CD14-positive monocyte (primary cell): ENCODE data around the gene GAR1. TPM values are rescaled to one million over a fixed set of nuclear protein-coding genes. Genes with fewer than 3 reads are reported as not detected.

Source experiments
- DNase-seq, 3 donors: peaks; one replicate each; pipeline ENCODE4 v3.0.0-alpha.2; 2011 to 2022
- H2AFZ ChIP-seq: 2 replicates; pipeline ENCODE4 v1.6.0; 2012; ENCODE audit warnings: mild to moderate bottlenecking, low read depth, low read length, inconsistent platforms; ENCODE audit not compliant: insufficient read depth, poor library complexity, severe bottlenecking
- H3K27ac ChIP-seq, 2 donors: 1 replicate in 1 of 2; 2 replicates in 1 of 2; pipeline ENCODE4 v1.5.1; 2012 to 2013; ENCODE audit warnings: low read length in 2 of 2, control low read depth in 1 of 2, inconsistent platforms in 1 of 2, low read depth in 1 of 2, mild to moderate bottlenecking in 1 of 2
- H3K27me3 ChIP-seq, 2 donors: one replicate each; pipeline versions ENCODE4 v1.6.0 to v1.6.1; 2011 to 2013; ENCODE audit warnings: low read length in 2 of 2; ENCODE audit not compliant: control insufficient read depth in 2 of 2, insufficient read depth in 2 of 2
- H3K36me3 ChIP-seq, 2 donors: replicated peaks in 1 of 2; 1 replicate in 1 of 2; 2 replicates in 1 of 2; pipeline versions ENCODE4 v1.5.1 to v1.6.1; 2012 to 2013; ENCODE audit warnings: low read length in 2 of 2, control low read depth in 1 of 2, inconsistent platforms in 1 of 2, mild to moderate bottlenecking in 1 of 2; ENCODE audit not compliant: insufficient read depth in 2 of 2, control insufficient read depth in 1 of 2
- H3K4me1 ChIP-seq, 2 donors: 1 replicate in 1 of 2; 2 replicates in 1 of 2; pipeline versions ENCODE4 v1.5.1 to v1.6.1; 2012 to 2013; ENCODE audit warnings: low read length in 2 of 2, control low read depth in 1 of 2, inconsistent platforms in 1 of 2, mild to moderate bottlenecking in 1 of 2, moderate library complexity in 1 of 2; ENCODE audit not compliant: insufficient read depth in 2 of 2, control insufficient read depth in 1 of 2
- H3K4me2 ChIP-seq: replicated peaks from 2 replicates; pipeline ENCODE3; 2012; ENCODE audit warnings: low read length, moderate library complexity, mild to moderate bottlenecking; ENCODE audit not compliant: poor library complexity, severe bottlenecking; ENCODE audit errors: extremely low read depth
- H3K4me3 ChIP-seq, 3 experiments: fragments of 200-600 bp in 1 of 3; sonication (generic) in 1 of 3; replicated peaks in 1 of 3; 1 replicate in 2 of 3; 2 replicates in 1 of 3; pipeline ENCODE4 v1.5.1; 2011 to 2013; ENCODE audit warnings: low read length in 3 of 3, mild to moderate bottlenecking in 3 of 3, control low read depth in 2 of 3, low read depth in 2 of 3, inconsistent platforms in 1 of 3, moderate library complexity in 1 of 3
- H3K79me2 ChIP-seq: 2 replicates; pipeline ENCODE4 v1.6.0; 2012; ENCODE audit warnings: mild to moderate bottlenecking, control low read depth, inconsistent platforms, low read length, moderate library complexity; ENCODE audit not compliant: insufficient read depth
- H3K9ac ChIP-seq: 2 replicates; pipeline ENCODE4 v1.6.0; 2017; ENCODE audit warnings: low read length, mild to moderate bottlenecking; ENCODE audit not compliant: insufficient read depth, poor library complexity, severe bottlenecking
- H3K9me3 ChIP-seq, 2 donors: replicated peaks in 1 of 2; 1 replicate in 1 of 2; 2 replicates in 1 of 2; pipeline versions ENCODE4 v1.5.1 to v1.6.1; 2012 to 2013; ENCODE audit warnings: low read length in 2 of 2, control low read depth in 1 of 2; ENCODE audit not compliant: control insufficient read depth in 1 of 2, insufficient read depth in 1 of 2
- H4K20me1 ChIP-seq: 2 replicates; pipeline ENCODE4 v1.6.0; 2012; ENCODE audit warnings: mild to moderate bottlenecking, low read length, control low read depth, moderate library complexity; ENCODE audit not compliant: insufficient read depth
- H3K27ac Mint-ChIP-seq, 7 donors: one replicate each; pipeline ENCODE4 v1.8.0; 2020; ENCODE audit warnings: mild to moderate bottlenecking in 7 of 7, mixed read lengths in 7 of 7, moderate library complexity in 6 of 7, inconsistent platforms in 2 of 7
- H3K27me3 Mint-ChIP-seq, 3 donors: one replicate each; pipeline ENCODE4 v1.8.0; 2021 to 2022; ENCODE audit warnings: low read depth in 3 of 3, mild to moderate bottlenecking in 3 of 3, mixed read lengths in 3 of 3, moderate library complexity in 3 of 3, inconsistent platforms in 1 of 3
- H3K36me3 Mint-ChIP-seq, 2 donors: one replicate each; pipeline ENCODE4 v1.8.0; 2020; ENCODE audit warnings: mixed read lengths in 2 of 2, inconsistent platforms in 1 of 2, mild to moderate bottlenecking in 1 of 2
- H3K4me1 Mint-ChIP-seq: one replicate; pipeline ENCODE4 v1.8.0; 2020; ENCODE audit warnings: mild to moderate bottlenecking, mixed read lengths
- H3K4me3 Mint-ChIP-seq, 2 donors: one replicate each; pipeline ENCODE4 v1.8.0; 2020; ENCODE audit warnings: mild to moderate bottlenecking in 2 of 2, mixed read lengths in 2 of 2, moderate library complexity in 1 of 2
- H3K9me3 Mint-ChIP-seq, 7 donors: one replicate each; pipeline ENCODE4 v1.8.0; 2020 to 2022; ENCODE audit warnings: mixed read lengths in 7 of 7, mild to moderate bottlenecking in 6 of 7, moderate library complexity in 6 of 7, inconsistent platforms in 2 of 7
- whole genome bisulfite sequencing: methylation state at CpG from one replicate; pipeline ENCODE4 v1.1.5; 2013; ENCODE audit warnings: missing lambda C conversion rate; ENCODE audit not compliant: insufficient coverage; 5-methylcytosine and 5-hydroxymethylcytosine counted together
- intact Hi-C, 2 donors: fragments of 100-400 bp; cut with micrococcal nuclease; formaldehyde crosslinking; loops; one replicate each; pipeline versions ENCODE4 v1.15.0 to v1.15.1; 2023
- polyA plus RNA-seq, 3 donors: library from polyadenylated mRNA; depleted of rRNA in 1 of 3; unstranded in 2 of 3; stranded (reverse) in 1 of 3; fragments of 300-500 nt in 2 of 3; fragments of >200 nt in 1 of 3; fragmentation: Illumina TruSeq in 2 of 3; gene quantifications; 1 replicate in 2 of 3; 2 replicates in 1 of 3; pipeline ENCODE4 v1.2.3, GENCODE V29; 2012 to 2021
- TF ChIP-seq, protein P1 (sequence below): fragments of 200-600 bp; IDR thresholded peaks from one replicate; pipeline ENCODE4 v1.8.0; 2022; ENCODE audit warnings: antibody characterized with exemption, mild to moderate bottlenecking

The GAR1 gene
- polyA plus RNA-seq, 3 donors: 4.3 to 8.7 (median 4.7) TPM

DNA sequence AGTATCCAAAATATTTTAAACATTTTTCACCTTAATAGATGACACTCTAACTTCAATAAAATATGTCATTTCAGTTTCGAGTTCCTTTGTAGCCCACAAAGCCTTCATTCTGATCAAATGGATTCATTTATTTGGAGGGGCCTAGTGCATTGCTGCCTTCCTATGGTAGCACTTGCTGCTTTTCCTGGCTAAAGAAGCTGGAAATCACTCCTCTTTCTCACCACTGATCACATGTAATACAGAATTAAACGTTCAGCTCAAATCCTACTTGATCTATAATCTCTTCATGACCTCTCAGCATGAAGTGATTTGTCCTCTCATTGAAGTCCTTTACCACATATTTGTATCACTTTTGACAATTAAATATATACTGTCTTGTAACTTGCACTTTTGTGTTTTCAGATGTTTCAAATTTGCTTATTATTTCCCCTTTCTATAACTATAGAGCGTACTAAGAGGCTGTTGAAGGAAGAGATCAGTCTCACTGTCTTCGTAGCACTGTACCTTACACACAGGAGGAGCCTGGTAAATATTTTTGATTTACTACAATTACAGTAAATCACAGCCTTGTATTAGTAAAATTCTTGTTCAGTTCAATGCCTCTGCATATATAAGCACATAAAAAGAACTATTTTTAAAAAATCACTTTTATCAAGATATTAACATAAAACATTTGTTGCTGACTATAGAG, 14.3 kb upstream of the GAR1 start:
- no peak overlapping the region for H3K9ac ChIP-seq

DNA sequence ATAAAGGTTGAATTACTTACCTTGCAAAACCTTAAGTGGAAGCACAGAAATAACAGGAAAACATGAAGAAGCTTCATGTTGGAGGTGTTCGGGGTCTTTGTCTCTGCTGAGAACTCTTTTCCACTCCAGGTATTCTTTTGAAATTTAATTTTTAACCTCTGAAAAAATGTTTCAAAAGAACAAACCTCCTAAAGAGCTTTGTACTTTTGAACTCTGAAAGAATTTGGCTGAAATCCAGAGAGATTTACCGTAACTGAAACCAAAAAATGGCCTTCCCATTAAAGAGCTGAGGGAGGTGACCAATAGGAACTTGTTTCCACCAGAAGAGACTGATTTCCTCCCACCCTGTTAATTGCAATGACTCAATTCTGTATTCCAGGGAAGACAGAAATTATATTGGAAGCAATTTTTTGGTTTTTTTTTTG, 13.7 kb upstream of the GAR1 start, which contains the start of gene CFI:
TSS of gene CFI (minus strand) at position 105 of the 425 bp plus-strand sequence. CDS start at position 77, 28 bp downstream.
- TF ChIP-seq, protein P1, sequence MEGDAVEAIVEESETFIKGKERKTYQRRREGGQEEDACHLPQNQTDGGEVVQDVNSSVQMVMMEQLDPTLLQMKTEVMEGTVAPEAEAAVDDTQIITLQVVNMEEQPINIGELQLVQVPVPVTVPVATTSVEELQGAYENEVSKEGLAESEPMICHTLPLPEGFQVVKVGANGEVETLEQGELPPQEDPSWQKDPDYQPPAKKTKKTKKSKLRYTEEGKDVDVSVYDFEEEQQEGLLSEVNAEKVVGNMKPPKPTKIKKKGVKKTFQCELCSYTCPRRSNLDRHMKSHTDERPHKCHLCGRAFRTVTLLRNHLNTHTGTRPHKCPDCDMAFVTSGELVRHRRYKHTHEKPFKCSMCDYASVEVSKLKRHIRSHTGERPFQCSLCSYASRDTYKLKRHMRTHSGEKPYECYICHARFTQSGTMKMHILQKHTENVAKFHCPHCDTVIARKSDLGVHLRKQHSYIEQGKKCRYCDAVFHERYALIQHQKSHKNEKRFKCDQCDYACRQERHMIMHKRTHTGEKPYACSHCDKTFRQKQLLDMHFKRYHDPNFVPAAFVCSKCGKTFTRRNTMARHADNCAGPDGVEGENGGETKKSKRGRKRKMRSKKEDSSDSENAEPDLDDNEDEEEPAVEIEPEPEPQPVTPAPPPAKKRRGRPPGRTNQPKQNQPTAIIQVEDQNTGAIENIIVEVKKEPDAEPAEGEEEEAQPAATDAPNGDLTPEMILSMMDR: no peak
- no peaks in the 10 kb centered on the region for H3K36me3 ChIP-seq
- Mint-ChIP-seq H3K9me3 (peaks cover 0 to 2% (median 0%) of the 10 kb centered on the region in 7 donors), H3K27ac (no peak within 1 kb of the TSS), H3K4me1 (peaks cover 2% of the 10 kb centered on the region), H3K4me3 (peak within 1 kb of the TSS in 1 of 2 donors; percentile 26), H3K36me3 (no peaks in the 10 kb centered on the region), H3K27me3 (peaks cover 0 to 2% (median 0%) of the 10 kb centered on the region in 3 donors)
- H3K4me3 ChIP-seq: no peak within 1 kb of the TSS
- no peaks in the 10 kb centered on the region for H3K27me3 ChIP-seq
- no CpG with 5 or more reads among the region's 2 CpGs for WGBS
- H4K20me1 ChIP-seq: no peaks in the 10 kb centered on the region
- intact Hi-C loops: no loop called here
- H3K4me1 ChIP-seq: no peaks in the 10 kb centered on the region
- H3K4me2 ChIP-seq: no peak within 1 kb of the TSS
- H3K27ac ChIP-seq: no peak within 1 kb of the TSS
- H3K9ac ChIP-seq: no peak within 1 kb of the TSS
- no peaks in the 10 kb centered on the region for H3K9me3 ChIP-seq
- H3K79me2 ChIP-seq: no peaks in the 10 kb centered on the region
- DNase-seq: no peak
- peak within 1 kb of the TSS; percentile 7 for H2AFZ ChIP-seq

More for the DNA sequence above, 14.3 kb upstream of the GAR1 start:
- H3K36me3 Mint-ChIP-seq: no peaks in the 10 kb centered on the region
- no peaks in the 10 kb centered on the region for H3K27me3 ChIP-seq
- peaks cover 0 to 6% (median 4%) of the 10 kb centered on the region in 7 donors for H3K9me3 Mint-ChIP-seq
- DNase-seq: no peak
- no peak overlapping the region for H3K4me3 Mint-ChIP-seq
- H3K4me1 Mint-ChIP-seq: peaks cover 2% of the 10 kb centered on the region
- H3K9me3 ChIP-seq: no peaks in the 10 kb centered on the region
- H3K27ac ChIP-seq: no peak overlapping the region
- TF ChIP-seq, protein P1: no peak
- no peaks in the 10 kb centered on the region for H4K20me1 ChIP-seq
- WGBS: 100% methylated on average over 1 of the region's 4 CpGs
- intact Hi-C loops: no loop called here
- H3K4me2 ChIP-seq: no peak overlapping the region
- H3K4me3 ChIP-seq: no peak overlapping the region
- H2AFZ ChIP-seq: no peak overlapping the region
- H3K79me2 ChIP-seq: no peaks in the 10 kb centered on the region
- no peaks in the 10 kb centered on the region for H3K36me3 ChIP-seq
- H3K27me3 Mint-ChIP-seq: peaks cover 0 to 2% (median 0%) of the 10 kb centered on the region in 3 donors
- H3K27ac Mint-ChIP-seq: no peak overlapping the region
- no peaks in the 10 kb centered on the region for H3K4me1 ChIP-seq
